Ecto neural progenitor cell (in vitro differentiated cells): ENCODE measurements around the gene GANAB.
"Not testable (repeated sequence)": the region's sequence is repeated elsewhere in the genome, so short reads cannot be mapped to it uniquely, and the experiment has no call there.

ENCODE experiments used
- DNase-seq: peaks from one replicate; pipeline ENCODE4 v3.0.0-alpha.2; 2018; ENCODE audit warnings: low spot score

GANAB gene

DNA sequence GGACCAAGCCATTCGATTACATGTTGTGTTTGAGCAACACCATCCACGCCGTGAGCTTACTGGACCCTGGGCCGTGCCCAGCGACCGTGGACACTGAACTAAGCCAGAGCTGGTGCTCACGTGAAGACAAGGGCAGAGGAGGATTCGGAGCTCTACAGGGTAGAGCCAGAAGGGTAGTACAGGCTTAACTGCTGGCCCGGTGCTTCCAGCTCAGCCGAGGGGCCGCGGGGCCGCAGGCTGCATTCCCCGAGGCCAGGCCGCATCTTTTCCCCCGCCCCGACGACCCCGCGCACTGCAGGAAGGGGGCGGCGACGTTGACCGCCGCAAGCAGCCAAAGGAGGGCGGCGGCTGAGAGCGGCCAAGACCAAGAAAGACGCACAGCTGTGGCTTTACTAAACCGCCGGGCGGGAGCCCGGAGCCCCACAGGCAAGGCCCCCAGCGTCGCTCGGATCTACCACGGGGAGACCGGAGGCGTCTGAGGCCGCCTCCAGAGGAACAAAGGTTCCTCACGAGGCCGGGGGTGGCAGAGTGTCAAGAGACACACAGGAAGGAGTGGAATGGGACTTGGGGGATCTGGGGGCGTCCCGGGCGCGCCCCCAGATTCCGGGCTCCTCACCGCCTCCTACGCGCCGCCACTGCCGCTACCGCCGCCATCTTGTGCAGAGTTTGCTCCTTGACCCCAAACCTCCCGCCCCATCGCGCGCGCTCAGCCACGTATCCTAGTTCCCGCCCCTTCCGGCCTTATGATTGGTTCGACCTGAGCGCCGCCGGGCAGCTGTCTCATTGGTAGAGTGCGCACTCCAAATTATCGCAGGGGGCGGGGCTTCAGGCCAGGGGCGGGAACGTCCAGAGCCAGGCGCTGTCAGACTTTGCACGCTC, at the start of gene GANAB:
GANAB (minus strand) TSS at position 668 of the 879 bp plus-strand sequence; CDS start at position 654, 14 bp downstream.
- DNase-seq = peak; percentile 99

GRCh38 chr11:62694455-62695167, 48.2 kb upstream of the GANAB start:
- DNase-seq = peak; percentile 76

GRCh38 chr11:62693624-62694023, 47.2 kb upstream of the GANAB start:
- not testable (repeated sequence) for DNase-seq

- DNase-seq = no peak
These were observed 43.2 kb upstream of the GANAB start, which contains the start of gene LRRN4CL for GRCh38 chr11:62689421-62690183. TSS of gene LRRN4CL (minus strand) at chr11:62689530. CDS start at chr11:62688508, 1,022 bp downstream.

DNA sequence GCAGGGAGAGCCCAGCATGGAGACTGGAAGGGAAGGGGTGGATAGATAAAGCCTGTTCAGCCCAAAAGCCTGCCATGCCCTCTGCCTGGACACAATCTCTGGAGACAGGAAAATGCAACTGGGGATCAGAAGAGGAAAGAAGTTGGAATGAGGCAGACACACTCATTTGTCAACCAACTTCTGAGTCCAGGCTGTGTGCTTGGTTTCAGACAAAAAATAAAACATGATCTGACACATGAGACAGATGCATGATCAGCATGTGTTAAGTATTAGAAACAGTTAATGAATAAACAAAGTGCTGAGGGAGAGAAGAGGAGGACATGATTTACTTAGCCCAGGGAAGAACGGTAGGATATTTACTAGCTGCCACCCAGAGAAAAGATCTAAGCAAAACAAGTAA, 42.1 kb upstream of the GANAB start:
- DNase-seq = no peak

GRCh38 chr11:62687508-62688396, 41.3 kb upstream of the GANAB start:
- DNase-seq = peak; percentile 52

- DNase-seq = no peak
These were observed 36.1 kb upstream of the GANAB start for GRCh38 chr11:62682518-62682917.

DNA sequence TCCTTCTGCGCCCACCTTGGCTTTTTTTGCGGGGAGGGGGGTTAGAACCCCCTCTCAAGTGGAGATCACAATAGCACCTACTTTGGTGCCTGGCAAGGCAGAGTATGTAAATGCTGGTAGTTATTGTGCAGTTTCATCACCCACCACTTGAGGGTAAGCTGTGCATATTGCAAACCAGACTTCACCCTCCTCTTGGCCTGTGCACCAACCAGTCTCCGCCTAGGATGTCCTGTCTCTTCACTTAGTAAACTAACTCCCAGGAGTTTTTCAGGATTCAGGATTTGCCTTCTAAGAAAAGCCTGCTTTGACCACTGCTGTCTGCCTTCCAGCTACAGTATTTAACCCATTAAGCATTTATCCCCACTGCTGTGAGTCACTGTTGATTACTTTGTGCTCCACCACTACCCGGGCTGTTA, 34.4 kb upstream of the GANAB start:
- no peak for DNase-seq

- peak; percentile 89 for DNase-seq
These were observed 32.6 kb upstream of the GANAB start, which contains the start of gene UBXN1 for GRCh38 chr11:62678770-62679696. TSS of gene UBXN1 (minus strand) at chr11:62679073. CDS start at chr11:62678923, 150 bp downstream.

DNA sequence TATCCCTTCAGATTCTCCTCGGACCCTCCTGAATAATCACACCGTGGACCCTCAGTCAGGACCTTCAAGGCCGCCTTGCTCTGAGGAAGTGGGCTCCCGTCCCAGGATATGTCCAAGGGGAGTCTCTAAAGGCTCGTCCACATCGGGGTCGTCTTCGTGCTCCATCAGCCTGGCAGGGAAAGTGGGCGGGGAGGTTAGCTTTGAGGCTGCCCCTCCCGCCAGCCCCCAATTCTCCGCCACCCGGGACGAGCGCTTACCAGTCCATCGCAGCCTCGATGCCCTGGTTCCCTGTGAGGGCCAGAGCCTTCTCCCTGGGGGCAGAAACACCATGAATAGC, 32.0 kb upstream of the GANAB start:
- no peak for DNase-seq

DNA sequence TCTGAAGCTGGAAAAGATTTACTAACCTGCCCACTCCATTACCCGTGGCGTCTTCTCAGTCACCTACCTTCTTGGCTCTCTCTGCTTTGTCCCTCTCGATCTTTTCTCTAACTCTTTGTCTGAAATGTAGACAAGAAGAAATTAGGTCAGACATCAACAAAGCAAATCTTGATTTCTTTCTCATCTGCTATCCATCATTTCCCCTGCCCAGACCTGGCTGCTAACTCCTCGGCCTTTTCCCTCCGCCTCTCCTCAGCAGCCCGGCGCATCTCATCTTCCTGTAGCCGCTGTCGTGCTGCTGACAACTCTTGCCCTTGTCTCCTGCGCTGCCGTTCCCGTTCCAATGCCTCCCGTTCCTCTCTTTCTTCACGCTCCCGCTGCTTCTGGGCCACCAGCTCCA, 31.3 kb upstream of the GANAB start:
- DNase-seq = no peak

DNA sequence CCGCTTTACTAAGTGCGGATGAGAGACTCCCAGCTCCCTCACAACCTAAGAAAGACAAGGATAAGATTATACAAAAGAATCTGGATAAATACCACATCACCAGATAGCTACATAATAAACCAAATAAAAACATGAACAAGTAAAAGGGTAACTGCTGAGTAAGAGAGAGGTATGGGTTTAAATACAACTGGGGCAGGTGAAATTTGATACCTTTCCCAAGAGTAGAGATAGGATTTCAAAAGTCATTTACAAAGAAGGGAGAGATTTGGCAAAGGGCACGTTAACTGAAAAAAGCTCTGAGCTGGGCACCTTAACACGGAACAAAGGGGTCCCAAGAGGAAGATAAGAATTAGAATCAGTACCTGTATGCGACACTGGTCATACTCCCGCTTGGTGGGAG, 30.7 kb upstream of the GANAB start:
- DNase-seq = no peak

DNA sequence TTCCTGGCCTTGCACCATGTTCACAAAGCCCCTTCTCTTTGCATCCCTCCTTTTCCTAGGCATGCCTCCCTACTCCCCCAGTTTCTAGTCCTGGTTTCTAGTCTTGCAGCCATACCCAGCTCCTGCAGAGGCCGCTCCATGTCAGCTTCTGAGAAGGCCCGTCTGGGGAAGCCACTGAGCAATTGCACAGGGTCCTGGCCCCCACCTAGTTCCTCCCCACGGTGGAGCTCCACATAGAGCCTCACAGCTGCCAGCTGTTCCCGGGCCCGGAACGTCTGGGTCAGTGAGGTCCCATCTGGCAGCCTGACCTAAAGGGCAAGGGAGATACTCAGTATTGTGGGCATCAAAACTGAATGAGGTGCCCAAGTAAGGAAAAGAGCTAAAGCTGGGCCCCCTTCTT, 30.3 kb upstream of the GANAB start:
- DNase-seq = no peak

GRCh38 chr11:62675415-62675814, 29.0 kb upstream of the GANAB start:
- not testable (repeated sequence) for DNase-seq

GRCh38 chr11:62673196-62673525, 26.7 kb upstream of the GANAB start:
- DNase-seq = no peak

DNA sequence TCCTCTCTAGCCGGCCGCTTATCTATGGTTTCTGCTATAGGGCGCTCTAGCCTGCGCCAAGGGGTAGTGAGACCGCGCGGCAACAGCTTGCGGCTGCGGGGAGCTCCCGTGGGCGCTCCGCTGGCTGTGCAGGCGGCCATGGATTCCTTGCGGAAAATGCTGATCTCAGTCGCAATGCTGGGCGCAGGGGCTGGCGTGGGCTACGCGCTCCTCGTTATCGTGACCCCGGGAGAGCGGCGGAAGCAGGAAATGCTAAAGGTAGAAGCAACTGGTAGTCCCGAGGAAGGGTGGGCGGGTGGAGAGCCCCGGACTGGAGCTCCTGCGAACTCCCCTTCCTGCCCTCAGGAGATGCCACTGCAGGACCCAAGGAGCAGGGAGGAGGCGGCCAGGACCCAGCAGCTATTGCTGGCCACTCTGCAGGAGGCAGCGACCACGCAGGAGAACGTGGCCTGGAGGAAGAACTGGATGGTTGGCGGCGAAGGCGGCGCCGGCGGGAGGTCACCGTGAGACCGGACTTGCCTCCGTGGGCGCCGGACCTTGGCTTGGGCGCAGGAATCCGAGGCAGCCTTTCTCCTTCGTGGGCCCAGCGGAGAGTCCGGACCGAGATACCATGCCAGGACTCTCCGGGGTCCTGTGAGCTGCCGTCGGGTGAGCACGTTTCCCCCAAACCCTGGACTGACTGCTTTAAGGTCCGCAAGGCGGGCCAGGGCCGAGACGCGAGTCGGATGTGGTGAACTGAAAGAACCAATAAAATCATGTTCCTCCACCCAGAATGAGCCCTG, 25.4 kb upstream of the GANAB start, which contains the start of the genes LBHD1 and UQCC3:
LBHD1 (minus strand) TSS at position 660 of the 782 bp plus-strand sequence. CDS start 2,236 bp downstream, outside the sequence.
UQCC3 (plus strand) TSS at position 66 of the 782 bp plus-strand sequence; CDS start at position 139, 73 bp downstream.
- peak; percentile 89 for DNase-seq

DNA sequence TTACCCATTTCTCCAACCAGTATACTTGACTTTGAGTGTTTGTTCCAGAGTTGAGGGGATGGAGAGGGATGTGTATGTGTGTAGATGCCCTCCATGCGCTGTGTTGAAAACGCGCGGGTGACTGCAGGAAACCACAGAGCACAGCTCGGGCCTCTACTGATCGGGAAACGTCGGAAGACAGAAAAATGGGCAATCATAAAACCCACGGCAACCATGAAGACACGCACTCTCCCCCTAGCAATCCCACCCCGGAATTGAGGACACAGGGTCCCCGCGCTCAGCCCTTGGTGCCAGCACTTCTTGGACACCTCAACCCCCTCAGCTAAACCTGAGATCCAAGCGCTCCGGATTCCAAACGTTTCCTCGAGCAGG, 24.8 kb upstream of the GANAB start:
- no peak for DNase-seq

GRCh38 chr11:62669420-62670161, 23.2 kb upstream of the GANAB start:
- no peak for DNase-seq

DNA sequence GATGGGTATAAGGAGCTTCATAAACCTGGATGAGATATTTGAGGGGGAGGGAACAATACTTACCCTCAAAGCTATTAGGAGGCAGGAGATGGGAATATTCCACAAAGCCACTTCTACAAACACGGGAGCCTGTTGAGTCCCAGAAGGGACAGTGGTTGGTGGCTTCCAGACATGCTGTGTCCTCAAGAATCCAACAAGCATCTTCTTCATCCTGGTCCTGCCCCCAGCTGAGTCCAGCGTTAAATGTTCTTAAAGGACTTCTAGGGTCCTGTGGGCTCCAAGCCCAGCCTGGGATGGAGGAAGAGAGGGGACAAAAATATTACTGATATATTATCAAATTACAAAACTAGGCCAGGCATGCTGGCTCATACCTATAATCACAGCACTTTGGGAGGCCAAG, 21.0 kb upstream of the GANAB start:
- no peak for DNase-seq
